Measurements from ENCODE around the gene B3GNT2. TPM values are rescaled to one million over a fixed set of nuclear protein-coding genes. Genes with fewer than 3 reads are reported as not detected.
"Not testable (repeated sequence)": the region's sequence is repeated elsewhere in the genome, so short reads cannot be mapped to it uniquely, and the experiment has no call there.

The B3GNT2 gene
- total RNA-seq, 4 donors from 2014 or later: 16.6 to 29.4 (median 24.0) TPM

- ATAC-seq (ENCODE audit: low FRiP score) (no peak), DNase-seq (ENCODE audit: low spot score) (no peak)
- TF ChIP-seq, protein P1, sequence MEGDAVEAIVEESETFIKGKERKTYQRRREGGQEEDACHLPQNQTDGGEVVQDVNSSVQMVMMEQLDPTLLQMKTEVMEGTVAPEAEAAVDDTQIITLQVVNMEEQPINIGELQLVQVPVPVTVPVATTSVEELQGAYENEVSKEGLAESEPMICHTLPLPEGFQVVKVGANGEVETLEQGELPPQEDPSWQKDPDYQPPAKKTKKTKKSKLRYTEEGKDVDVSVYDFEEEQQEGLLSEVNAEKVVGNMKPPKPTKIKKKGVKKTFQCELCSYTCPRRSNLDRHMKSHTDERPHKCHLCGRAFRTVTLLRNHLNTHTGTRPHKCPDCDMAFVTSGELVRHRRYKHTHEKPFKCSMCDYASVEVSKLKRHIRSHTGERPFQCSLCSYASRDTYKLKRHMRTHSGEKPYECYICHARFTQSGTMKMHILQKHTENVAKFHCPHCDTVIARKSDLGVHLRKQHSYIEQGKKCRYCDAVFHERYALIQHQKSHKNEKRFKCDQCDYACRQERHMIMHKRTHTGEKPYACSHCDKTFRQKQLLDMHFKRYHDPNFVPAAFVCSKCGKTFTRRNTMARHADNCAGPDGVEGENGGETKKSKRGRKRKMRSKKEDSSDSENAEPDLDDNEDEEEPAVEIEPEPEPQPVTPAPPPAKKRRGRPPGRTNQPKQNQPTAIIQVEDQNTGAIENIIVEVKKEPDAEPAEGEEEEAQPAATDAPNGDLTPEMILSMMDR (IDR thresholded peaks at IDR 0.05): no peak
Observed at GRCh38 chr2:62257466-62257865, 61.6 kb downstream of the B3GNT2 start.

DNA sequence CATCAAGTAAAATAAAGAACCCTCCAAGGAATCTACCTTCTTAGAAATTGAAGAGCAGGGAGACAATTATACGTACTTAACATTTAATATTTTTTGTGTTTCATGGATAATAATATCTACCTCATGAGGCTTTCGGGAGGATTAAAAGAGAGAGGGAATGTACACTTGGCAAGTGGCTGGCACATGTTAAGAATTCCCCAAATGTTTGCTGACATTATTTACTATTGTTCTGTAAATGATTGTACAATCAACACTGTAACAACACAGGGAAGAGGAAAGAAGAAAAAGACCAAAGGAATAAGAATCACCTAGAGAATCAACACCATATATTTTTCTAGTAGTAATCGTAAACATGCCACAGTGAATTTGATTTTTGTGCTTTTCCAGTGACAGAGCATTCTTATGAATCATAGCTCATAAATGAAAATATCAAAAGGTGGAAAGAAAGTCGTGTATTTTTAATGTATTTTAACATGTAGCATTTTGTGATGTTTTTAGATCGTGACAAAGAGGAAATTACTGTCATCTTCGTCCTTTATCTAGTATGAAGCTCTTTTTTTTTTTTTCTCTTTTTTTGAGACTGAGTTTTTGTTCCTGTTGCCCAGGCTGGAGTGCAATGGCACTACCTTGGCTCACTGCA, 67.3 kb downstream of the B3GNT2 start:
- ATAC-seq (ENCODE audit: low FRiP score): no peak
- DNase-seq (ENCODE audit: low spot score): no peak
- TF ChIP-seq, protein P1 (IDR thresholded peaks at IDR 0.05): no peak

DNA sequence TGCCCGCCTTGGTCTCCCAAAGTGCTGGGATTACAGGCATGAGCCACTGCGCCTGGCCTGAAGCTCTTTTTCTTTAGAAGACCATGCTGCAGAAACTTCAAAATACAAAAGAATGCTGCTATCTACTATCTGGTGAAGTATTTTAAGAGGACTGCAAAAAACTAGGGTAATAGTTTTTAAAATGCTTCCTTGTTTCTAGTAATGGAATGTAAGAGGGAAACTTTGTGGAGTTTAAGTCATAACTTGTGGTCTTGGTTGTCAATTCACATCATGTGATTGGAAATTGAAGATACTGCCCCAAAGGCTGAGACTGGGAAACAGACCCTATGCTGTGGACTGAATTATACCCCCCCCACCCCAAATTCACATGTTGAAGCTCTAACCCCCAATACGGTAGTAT, 68.3 kb downstream of the B3GNT2 start:
- DNase-seq (ENCODE audit: low spot score) (no peak), ATAC-seq (ENCODE audit: low FRiP score) (no peak)
- TF ChIP-seq, protein P1 (IDR thresholded peaks at IDR 0.05): no peak

DNA sequence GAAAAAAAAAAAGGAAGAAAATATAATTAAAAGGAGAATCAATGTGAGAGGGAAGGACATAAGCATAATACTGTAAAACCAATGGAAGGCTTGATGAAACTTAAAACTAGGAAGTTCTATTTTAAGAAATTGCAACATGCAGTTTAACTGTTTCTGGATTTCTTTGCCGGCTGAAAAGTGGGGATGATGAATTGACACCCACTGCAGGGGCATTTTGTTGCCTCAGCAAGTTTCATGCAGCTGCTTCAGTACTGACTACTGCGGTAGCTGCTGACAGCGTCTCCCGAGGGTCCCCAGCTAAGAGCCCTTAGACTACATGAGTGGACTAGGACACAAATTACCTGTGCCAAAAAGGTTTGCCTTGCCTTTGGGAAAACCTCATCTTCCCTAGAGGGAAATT, 69.2 kb downstream of the B3GNT2 start:
- TF ChIP-seq, protein P1 (IDR thresholded peaks at IDR 0.05): no peak
- no peak for ATAC-seq (ENCODE audit: low FRiP score)

DNA sequence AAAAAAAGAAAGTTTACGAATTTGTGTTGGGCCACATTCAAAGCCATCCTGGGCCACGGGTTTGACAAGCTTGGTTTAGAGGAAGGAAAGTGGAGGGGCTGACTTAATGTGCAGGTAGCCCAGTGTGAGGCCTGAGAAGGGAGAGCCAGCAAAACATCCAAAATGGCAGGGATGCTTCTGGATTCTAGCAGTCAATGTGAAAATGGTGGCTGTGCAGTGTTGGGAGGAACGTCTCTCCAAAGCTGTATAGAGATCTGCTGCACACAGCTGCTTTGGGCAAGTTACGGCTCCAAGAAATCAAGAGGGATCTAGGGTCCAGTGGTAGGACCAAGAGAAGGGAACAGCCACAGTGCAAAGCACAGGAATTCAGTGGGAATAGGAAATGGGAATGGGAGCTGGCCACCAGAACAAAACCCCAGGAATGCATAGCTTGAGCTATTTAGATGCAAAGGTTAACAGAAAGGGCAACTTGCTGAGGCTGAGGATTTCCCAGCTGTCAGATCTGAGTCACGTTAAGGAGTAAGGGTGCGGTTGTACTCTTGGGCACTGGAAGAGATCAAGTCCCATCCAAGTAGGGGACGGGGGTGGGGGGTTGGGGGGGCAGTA, 70.6 kb downstream of the B3GNT2 start:
- ATAC-seq (ENCODE audit: low FRiP score): no peak
- TF ChIP-seq, protein P1 (IDR thresholded peaks at IDR 0.05): no peak

More for the DNA sequence above, 69.2 kb downstream of the B3GNT2 start:
- DNase-seq (ENCODE audit: low spot score): no peak

DNA sequence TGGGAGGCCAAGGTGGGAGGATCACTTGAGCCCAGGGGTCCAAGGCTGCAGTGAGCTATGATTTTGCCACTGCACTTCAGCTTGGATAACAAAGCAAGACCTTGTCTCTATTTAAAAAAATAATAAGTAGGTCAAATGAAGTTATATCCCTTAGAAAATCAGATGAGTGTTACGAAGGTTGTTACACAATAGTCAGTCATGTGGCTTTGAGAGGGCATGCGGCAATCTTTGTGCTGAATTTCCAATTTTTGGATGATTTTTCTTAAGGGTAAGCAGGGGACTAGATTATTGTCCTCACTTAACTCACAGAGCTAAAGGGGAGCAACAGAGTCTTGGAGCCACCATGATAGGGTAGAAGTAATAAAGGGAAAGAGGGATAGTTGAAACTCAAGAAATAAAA, 71.8 kb downstream of the B3GNT2 start:
- ATAC-seq (ENCODE audit: low FRiP score) (no peak), DNase-seq (ENCODE audit: low spot score) (no peak)
- TF ChIP-seq, protein P1 (IDR thresholded peaks at IDR 0.05): no peak

More for the DNA sequence above, 70.6 kb downstream of the B3GNT2 start:
- DNase-seq (ENCODE audit: low spot score): no peak

DNA sequence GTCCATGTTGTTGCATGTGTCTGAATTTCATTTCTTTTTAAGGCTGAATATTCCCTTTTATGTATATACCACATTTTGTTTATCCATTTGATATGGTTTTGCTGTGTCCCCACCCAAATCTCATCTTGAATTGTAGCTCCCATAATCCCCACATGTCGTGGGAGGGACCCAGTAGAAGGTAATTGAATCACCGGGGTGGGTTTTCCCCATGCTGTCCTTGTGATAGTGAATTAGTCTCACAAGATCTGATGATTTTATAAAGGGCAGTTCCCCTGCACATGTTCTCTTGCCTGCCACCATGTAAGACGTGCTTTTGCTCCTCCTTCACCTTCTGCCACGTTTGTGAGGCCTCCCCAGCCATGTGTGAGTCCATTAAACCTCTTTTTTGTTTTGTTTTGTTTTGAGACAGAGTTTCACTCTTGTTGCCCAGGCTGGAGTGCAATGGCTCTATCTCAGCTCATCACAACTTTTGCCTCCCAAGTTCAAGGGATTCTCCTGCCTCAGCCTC, 72.8 kb downstream of the B3GNT2 start:
- not testable (repeated sequence) for DNase-seq (ENCODE audit: low spot score); ATAC-seq (ENCODE audit: low FRiP score)
